Sigmoid colon (tissue), 4 donors: ENCODE data around the gene CORO1C.

Experiments
- CTCF ChIP-seq, 4 experiments: fragments of 450-650 bp in 3 of 4; fragments of 200-600 bp in 1 of 4; IDR thresholded peaks; one replicate each; pipeline ENCODE4 v1.5.1; 2016 to 2019; ENCODE audit warnings: antibody characterized with exemption in 4 of 4, mild to moderate bottlenecking in 3 of 4, moderate library complexity in 2 of 4
- EP300 ChIP-seq, 4 donors: sonication (generic); formaldehyde crosslinking; IDR thresholded peaks; one replicate each; pipeline ENCODE4 v1.6.1; 2017; ENCODE audit warnings: antibody characterized with exemption in 4 of 4

DNA sequence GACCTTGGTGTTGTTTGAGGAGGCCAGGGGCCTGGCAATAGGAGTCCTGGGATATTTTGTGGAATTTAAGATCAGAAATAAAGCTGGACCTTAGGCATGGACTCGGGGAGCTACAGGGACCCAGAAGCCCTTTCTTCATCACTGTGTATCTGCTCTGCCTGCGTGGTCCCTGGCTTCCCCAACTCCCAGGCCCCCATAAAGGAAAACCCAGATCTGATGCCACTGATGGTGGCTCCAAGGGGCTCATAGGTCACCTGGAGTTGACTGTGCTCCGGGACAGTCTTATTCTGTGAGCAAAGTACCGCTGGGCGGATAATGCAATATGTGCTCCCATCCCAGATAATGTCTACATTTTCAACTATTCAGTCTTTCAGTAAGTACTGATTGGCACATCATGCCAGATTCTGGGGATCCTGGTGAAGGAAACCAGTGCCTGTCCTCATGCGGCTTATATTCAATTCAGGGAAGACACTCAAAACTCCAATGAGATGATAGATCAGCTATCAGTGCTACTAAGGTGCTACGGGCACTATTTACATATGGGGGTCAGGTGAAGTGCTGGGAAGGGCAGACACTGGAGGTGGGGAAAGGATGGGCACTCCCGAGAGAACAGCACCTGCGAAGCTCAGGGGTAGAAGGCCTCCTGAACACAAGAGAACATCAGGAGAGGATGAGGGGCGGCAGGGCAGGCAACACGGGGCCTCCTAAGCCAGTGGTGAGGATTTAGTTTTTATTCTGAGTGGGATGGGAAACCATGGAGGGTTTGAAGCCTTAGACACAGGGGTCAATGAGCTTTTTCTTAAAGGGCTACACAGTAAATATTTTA lies 92.1 kb downstream of the CORO1C start:
- TF ChIP-seq CTCF (IDR thresholded peaks at IDR 0.05) (no peak), EP300 (IDR thresholded peaks at IDR 0.05) (no peak)
